ENCODE data around the gene AGK. TPM values are rescaled to one million over a fixed set of nuclear protein-coding genes. Genes with fewer than 3 reads are reported as not detected.

The AGK gene
- polyA plus RNA-seq, 1 donor from 2014 or later: 23.1 TPM

DNA sequence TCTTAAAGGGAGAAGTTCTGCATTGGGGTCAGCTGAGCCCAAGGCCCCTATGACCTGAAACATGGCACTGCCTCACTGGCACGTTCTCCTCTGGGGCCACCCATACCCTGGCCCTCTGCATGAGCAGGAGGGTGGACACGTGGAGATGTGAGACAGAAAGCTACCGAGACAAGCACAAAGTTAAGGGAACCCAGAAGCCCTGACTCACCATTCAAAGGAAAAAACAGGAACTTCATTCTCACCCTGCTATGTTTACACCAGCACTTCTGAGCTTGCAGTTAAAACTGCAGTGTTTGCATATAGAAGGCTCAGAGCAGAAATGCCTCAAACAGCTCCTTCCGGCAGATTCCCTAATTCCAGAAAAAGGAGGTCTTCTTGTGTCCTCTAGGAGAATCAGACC lies 109.0 kb downstream of the AGK start:
- H3K27me3 Mint-ChIP-seq: no peaks in the 10 kb centered on the region
- H3K4me1 Mint-ChIP-seq: peaks cover 0 to 9% (median 2%) of the 10 kb centered on the region in 3 donors
- H3K9me3 Mint-ChIP-seq: no peaks in the 10 kb centered on the region
- peak overlapping the region in 2 of 3 donors; percentile 71 to 73 for H3K27ac Mint-ChIP-seq
- peak overlapping the region in 1 of 4 donors; percentile 1 for H3K4me3 Mint-ChIP-seq
- no peaks in the 10 kb centered on the region for H3K36me3 Mint-ChIP-seq

DNA sequence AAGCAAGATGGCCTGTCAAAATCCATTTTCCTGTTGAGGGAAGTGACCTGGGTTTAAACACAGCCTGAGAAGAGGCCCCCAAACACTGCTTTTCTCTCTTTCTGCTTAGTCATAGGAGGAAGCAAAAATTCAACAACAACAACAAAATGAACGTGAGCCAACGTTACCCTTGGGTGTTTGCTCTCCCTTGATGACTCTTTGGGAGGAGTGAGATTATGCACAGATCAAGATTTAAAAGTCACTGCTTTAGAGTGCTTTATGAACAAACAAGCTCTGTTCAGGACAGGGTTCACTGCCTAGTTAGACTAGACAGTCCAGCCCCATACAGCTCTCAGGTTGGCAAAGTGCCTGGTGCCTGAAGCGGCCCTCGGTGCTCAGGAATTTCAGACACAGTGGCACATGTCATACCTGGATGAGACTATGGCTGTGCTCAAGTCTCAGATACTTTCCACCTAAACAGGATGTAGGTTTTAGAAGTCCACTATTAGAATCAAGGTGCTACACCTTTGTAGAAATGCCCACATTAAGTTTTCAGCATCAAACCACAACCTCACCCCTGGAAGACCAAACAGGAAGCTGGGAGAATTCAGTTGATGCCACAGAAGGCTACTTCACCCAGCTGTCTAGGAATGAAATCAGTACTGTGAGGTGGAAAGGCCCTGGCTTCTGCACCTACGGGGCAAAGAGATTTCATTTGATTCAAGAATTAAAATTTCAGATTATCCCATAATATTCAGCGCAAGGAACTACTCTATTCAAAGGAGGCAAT lies 112.1 kb downstream of the AGK start:
- Mint-ChIP-seq H3K27ac (peak overlapping the region in 2 of 3 donors; percentile 84 to 91), H3K9me3 (no peaks in the 10 kb centered on the region), H3K4me1 (peaks cover 0 to 9% (median 2%) of the 10 kb centered on the region in 3 donors), H3K36me3 (peaks cover 4% of the 10 kb centered on the region), H3K27me3 (no peaks in the 10 kb centered on the region), H3K4me3 (no peak overlapping the region)

DNA sequence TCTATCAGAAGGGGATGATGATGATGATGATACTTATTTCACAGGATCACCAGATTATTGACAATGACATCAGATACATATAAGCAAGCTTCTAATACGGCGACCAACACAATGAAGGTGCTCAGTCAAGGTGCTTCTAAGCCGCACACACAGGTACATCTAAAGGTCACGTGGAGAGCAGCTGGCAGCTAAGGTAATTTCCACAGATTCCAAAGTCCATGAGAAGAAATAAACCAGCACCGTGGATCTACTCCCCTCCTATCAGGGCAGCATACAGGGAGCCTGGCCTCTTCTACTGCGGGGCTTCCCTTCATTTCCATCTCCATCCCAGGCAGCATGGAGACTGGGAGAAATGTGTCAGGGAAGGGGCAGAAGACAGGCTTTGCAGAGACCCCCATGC lies 113.2 kb downstream of the AGK start:
- H3K27me3 Mint-ChIP-seq: no peaks in the 10 kb centered on the region
- no peak overlapping the region for H3K4me3 Mint-ChIP-seq
- peak overlapping the region in 1 of 3 donors; percentile 22 for H3K27ac Mint-ChIP-seq
- H3K4me1 Mint-ChIP-seq: peaks cover 0 to 9% (median 2%) of the 10 kb centered on the region in 3 donors
- H3K36me3 Mint-ChIP-seq: peaks cover 6% of the 10 kb centered on the region
- no peaks in the 10 kb centered on the region for H3K9me3 Mint-ChIP-seq

DNA sequence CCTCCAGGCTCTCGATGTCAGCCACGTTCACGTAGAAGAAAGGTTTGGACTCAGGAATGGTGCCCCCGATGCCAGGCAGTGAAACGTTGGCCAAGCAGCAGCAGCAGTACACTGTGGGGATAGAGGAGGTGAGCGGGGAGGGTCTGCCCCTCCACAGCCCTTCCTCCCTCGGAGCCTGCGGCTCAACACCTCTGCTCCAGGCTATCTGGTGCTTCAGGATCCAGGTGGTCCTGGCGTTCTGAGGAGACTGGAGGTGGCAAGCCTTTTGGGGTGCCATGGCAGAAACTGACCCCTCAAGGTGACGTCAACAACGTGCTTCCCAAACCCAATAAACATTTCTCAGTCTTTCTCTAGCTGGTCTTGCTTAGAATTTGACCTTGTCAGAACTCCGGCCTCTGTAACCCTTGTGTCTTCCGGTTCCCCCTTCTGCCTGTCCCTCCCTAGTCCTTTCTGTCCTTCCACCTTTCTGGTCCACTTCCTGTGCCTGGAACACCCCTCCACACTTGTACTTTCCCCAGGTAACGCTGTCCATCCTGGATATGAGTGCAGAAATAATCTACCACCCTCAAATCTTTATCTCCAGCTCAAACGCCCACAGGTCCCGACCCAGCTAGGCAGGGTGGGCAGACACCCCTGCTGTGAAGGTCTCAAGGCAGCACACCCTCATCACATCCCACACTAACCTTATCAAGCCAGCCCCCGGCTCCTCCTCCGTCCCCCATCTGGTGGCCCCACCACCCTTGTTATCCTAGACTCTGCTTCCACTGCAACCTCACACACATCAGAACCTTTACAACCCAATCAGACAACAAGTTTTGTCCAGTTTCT lies 114.2 kb downstream of the AGK start:
- Mint-ChIP-seq H3K27ac (peak overlapping the region in 1 of 3 donors; percentile 78), H3K4me3 (no peak overlapping the region), H3K4me1 (peaks cover 0 to 2% (median 2%) of the 10 kb centered on the region in 3 donors), H3K27me3 (no peaks in the 10 kb centered on the region), H3K9me3 (no peaks in the 10 kb centered on the region), H3K36me3 (peaks cover 9% of the 10 kb centered on the region)

DNA sequence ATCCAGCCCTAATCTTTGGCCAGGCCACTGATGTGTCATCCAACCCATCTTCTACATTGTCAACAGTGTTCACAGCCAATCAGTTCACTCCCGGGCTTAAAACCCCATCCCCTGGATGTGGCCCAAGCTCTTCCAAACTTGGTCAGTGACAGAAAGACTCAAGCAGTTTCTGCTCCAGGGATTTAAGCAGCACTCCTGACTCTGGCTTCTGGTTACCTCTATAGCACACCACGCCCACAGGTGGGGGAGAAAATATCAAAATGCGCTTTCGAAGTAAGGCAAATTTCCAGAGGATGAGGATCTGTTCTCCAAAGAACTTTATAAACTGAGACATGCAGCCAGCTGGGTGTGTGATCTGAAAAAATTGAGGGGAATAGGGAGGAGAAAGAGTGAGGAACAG lies 114.9 kb downstream of the AGK start:
- no peak overlapping the region for H3K4me3 Mint-ChIP-seq
- H3K36me3 Mint-ChIP-seq: peaks cover 9% of the 10 kb centered on the region
- H3K27me3 Mint-ChIP-seq: no peaks in the 10 kb centered on the region
- H3K9me3 Mint-ChIP-seq: no peaks in the 10 kb centered on the region
- peak overlapping the region in 1 of 3 donors; percentile 78 for H3K27ac Mint-ChIP-seq
- peaks cover 0 to 2% (median 0%) of the 10 kb centered on the region in 3 donors for H3K4me1 Mint-ChIP-seq

DNA sequence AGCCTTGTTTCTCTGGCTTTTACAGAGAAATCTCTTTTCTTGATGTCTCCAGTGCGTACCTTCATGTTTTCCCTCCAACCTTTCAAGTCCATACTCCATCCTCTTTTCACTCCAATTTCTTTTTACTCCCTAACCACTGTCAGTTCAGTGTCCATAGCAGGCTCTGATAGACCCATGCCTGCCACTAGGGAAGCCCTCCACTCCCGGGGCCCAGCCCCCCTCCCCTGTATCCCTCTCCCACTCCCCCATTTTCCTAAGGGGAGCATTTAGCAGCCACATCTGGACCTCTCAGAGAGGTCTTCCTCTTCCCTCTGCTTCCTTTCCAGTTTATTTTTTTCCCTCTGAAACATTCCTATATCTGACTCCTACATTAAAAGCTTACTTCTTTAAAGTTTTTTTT lies 117.6 kb downstream of the AGK start:
- Mint-ChIP-seq H3K36me3 (peaks cover 14% of the 10 kb centered on the region), H3K27ac (no peak overlapping the region), H3K27me3 (no peaks in the 10 kb centered on the region), H3K4me3 (no peak overlapping the region), H3K4me1 (no peaks in the 10 kb centered on the region), H3K9me3 (no peaks in the 10 kb centered on the region)

DNA sequence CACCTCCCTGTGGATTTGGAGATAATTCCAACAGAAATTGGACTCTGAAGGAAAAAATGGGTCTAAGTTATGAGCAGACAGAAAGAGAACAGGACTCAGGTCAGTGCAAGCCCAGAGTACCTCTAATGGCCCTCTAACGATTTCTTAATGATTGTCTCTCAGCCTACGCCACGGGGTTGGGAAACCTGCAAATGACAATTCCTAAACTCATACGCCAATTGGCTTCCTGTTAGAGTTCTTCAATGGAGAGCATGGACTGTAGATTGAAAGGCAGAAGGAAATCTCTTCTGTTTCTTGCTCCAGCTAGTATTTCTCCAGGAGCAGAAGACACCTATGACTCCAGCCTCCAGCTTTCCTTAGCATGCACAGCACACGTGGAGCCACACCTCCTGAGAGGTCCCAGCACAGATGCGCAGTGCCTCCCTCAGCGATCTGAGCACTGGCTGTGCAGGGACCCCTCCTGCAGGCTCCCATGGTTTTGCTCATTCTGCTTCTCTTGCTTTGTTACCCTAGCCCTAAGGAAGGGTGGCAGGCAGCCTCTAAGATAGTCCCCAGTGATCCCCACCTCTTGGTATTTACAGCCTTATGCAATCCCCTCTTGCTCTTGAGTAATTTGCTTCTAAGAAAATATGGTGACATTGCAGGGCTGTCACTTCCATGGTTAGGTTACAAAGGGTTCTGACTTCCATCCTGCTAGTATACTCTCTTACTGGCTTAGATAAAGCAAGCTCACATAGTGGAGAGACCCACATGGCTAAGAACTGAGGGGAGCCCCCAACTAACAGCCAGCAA lies 120.7 kb downstream of the AGK start:
- peaks cover 0 to 2% (median 2%) of the 10 kb centered on the region in 3 donors for H3K4me1 Mint-ChIP-seq
- H3K27ac Mint-ChIP-seq: no peak overlapping the region
- H3K9me3 Mint-ChIP-seq: no peaks in the 10 kb centered on the region
- no peaks in the 10 kb centered on the region for H3K27me3 Mint-ChIP-seq
- peaks cover 11% of the 10 kb centered on the region for H3K36me3 Mint-ChIP-seq
- H3K4me3 Mint-ChIP-seq: no peak overlapping the region

DNA sequence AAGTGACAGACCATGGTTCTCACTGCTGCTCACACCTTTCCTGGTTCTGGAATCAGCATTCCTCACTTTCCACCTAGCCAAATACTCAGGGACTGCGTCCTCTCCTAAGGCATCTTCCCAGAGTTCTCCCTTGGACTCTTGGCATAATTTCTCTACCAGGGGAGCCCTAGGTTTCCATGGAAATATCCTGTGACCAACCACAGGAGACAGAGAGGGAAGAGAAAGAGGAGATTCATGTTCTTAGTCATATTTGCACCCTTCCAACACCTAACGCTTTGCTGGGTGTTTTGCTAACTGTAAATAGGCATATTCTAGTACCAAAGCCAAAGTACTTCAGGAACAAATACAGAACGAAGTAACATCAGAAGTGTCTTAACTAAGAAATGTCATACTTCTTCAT lies 122.1 kb downstream of the AGK start:
- peaks cover 2 to 3% (median 2%) of the 10 kb centered on the region in 3 donors for H3K4me1 Mint-ChIP-seq
- no peak overlapping the region for H3K4me3 Mint-ChIP-seq
- H3K36me3 Mint-ChIP-seq: peaks cover 10% of the 10 kb centered on the region
- H3K27me3 Mint-ChIP-seq: no peaks in the 10 kb centered on the region
- no peaks in the 10 kb centered on the region for H3K9me3 Mint-ChIP-seq
- H3K27ac Mint-ChIP-seq: no peak overlapping the region

DNA sequence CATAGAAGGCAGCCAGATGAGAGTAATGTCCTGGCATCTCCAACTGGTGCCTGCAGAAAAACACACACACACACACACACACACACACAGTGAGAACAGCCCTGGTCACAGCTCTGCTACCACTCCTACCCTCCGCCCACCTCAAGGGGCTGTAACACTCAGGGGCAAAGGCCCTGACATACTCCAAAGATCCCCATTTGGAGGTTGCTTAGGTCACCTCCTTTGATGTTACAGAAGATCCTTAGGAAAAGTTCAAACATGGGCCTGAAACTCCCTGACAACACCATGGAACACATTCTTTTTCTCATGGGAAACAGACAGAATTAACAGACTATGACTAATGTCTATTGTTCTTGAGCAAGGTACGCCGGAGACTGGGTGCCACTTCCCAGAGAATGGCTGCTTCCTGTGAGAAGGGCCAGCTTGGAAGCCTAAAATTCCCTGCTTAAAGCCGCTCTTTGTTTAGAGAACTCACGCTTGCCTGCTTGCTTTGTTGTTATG lies 123.0 kb downstream of the AGK start:
- no peak overlapping the region for H3K27ac Mint-ChIP-seq
- no peaks in the 10 kb centered on the region for H3K9me3 Mint-ChIP-seq
- no peaks in the 10 kb centered on the region for H3K27me3 Mint-ChIP-seq
- peaks cover 2 to 3% (median 2%) of the 10 kb centered on the region in 3 donors for H3K4me1 Mint-ChIP-seq
- peaks cover 7% of the 10 kb centered on the region for H3K36me3 Mint-ChIP-seq
- no peak overlapping the region for H3K4me3 Mint-ChIP-seq

DNA sequence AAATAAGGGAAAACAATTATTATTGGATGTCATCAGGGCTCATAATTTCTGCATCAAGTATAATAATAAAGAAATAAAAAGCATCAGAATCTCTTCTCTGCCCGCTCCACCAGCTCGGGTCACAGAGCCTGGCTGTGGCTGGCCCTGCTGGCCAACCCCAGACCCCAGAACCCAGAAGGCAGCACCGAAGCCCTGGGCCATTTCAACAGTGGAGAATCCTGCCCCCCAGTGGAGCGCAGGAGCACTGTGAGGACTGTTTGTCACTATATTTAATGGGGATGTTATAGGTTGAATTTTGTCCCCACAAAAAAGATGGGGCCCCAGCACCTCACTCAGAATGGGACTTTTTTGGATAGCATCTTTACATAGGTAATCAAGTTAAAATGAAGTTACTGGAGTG lies 123.5 kb downstream of the AGK start:
- Mint-ChIP-seq H3K27ac (peak overlapping the region in 1 of 3 donors; percentile 82), H3K4me1 (peaks cover 2 to 3% (median 2%) of the 10 kb centered on the region in 3 donors), H3K36me3 (peaks cover 7% of the 10 kb centered on the region), H3K4me3 (no peak overlapping the region), H3K27me3 (no peaks in the 10 kb centered on the region), H3K9me3 (no peaks in the 10 kb centered on the region)

DNA sequence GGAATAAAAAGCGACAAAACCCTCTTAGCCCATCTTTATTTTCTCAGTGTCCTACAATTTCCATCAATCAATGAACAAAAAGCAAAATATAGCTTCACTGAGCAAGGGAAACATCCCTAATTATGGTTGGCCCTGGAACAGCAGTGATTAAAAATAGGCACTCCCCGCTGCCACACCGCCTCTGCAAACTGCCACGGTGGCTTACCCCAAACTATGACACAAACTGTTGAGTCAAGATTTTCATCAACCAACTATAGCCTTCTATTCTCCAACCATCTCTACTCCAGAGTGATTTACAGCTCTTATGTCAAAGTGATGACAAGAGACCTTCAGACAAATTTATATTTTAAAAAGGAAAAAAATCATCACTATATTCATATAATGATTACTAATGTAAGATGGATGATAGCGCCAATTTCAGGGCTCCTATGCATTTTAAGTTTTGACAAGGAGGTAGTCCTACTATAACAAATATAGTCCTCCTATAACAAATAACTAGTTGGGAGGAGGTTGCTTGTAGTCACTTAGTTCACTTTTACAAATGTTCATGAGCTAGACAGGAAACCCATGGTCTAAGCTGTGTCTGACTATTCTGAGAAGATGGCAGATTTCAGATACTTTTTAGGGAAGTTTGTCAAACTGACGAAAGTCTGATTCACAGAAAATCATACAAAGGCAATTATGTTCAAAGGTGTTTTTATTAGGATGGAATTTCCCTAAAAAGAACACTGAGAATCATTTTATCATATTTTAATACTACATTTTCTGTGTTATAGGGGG lies 124.4 kb downstream of the AGK start:
- Mint-ChIP-seq H3K4me3 (no peak overlapping the region), H3K36me3 (peaks cover 5% of the 10 kb centered on the region), H3K27me3 (no peaks in the 10 kb centered on the region), H3K27ac (peak overlapping the region in 1 of 3 donors; percentile 82), H3K4me1 (peaks cover 2 to 3% (median 2%) of the 10 kb centered on the region in 3 donors), H3K9me3 (no peaks in the 10 kb centered on the region)

DNA sequence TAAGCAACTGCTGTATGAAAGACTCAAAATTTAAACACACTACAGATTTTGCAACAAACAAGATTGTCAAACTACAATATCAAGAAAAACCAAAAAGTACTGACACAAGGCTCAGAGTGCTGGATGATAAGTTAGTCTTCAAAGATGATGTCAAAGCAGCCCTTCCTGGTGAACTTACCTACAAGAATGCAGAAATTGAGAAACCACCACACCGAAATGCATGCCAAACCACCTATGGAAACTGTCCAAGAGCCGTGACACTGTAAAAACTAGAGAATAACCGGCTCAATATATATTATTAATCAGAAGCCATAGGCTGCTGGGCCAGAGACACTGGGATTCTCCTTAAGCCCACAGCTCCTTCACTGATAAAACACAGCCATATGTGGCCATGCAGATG lies 125.4 kb downstream of the AGK start:
- peaks cover 2 to 7% (median 2%) of the 10 kb centered on the region in 3 donors for H3K4me1 Mint-ChIP-seq
- H3K27ac Mint-ChIP-seq: peak overlapping the region in 1 of 3 donors; percentile 31
- no peaks in the 10 kb centered on the region for H3K9me3 Mint-ChIP-seq
- H3K36me3 Mint-ChIP-seq: peaks cover 5% of the 10 kb centered on the region
- peak overlapping the region in 1 of 4 donors; percentile 9 for H3K4me3 Mint-ChIP-seq
- H3K27me3 Mint-ChIP-seq: no peaks in the 10 kb centered on the region

DNA sequence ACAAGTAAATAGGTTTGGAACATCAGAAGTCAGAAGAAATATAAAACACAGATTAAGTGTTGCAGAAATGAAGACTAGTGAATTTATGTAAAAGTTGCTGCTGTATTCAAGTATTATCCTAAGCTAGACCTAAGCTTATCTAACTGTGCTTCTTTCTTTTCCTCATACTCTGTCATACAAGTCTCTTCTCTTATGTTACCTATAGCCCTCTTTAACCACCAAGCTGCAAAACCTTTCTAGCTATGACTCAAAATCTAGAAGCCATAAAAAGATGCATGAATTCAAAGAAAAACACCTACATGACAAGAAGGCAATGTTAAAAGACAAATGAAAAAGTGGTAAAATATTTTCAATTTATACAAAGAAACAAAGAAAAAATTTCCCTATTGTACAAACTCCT lies 127.8 kb downstream of the AGK start:
- H3K9me3 Mint-ChIP-seq: no peaks in the 10 kb centered on the region
- no peak overlapping the region for H3K27ac Mint-ChIP-seq
- no peaks in the 10 kb centered on the region for H3K36me3 Mint-ChIP-seq
- H3K4me1 Mint-ChIP-seq: peaks cover 2 to 7% (median 3%) of the 10 kb centered on the region in 3 donors
- no peaks in the 10 kb centered on the region for H3K27me3 Mint-ChIP-seq
- no peak overlapping the region for H3K4me3 Mint-ChIP-seq

All from IgD-negative memory B cell (primary cell).